Activated T-helper 17 cell treated with anti-CD3 and anti-CD28 coated beads, Interleukin-2, amount 50 U/mL, for 72 hours (primary cell): ENCODE measurements around the gene MPEG1. TPM values are rescaled to one million over a fixed set of nuclear protein-coding genes. Genes with fewer than 3 reads are reported as not detected.

Source experiments
- ATAC-seq: fragments of 150-1000 bp; cut with Tn5 transposase; replicated peaks from 2 replicates; pipeline ENCODE4 v1.10.0; 2021; ENCODE audit warnings: mild to moderate bottlenecking, moderate library complexity
- H3K27ac Mint-ChIP-seq: one replicate; pipeline ENCODE4 v1.8.0; 2022; ENCODE audit warnings: mixed read lengths
- H3K27me3 Mint-ChIP-seq: one replicate; pipeline ENCODE4 v1.8.0; 2022; ENCODE audit warnings: mixed read lengths
- H3K36me3 Mint-ChIP-seq: one replicate; pipeline ENCODE4 v1.8.0; 2022; ENCODE audit warnings: low read depth, mild to moderate bottlenecking, mixed read lengths
- H3K4me1 Mint-ChIP-seq: one replicate; pipeline ENCODE4 v1.8.0; 2022; ENCODE audit warnings: mixed read lengths
- H3K4me3 Mint-ChIP-seq: one replicate; pipeline ENCODE4 v1.8.0; 2022; ENCODE audit warnings: mild to moderate bottlenecking, mixed read lengths
- H3K9me3 Mint-ChIP-seq: one replicate; pipeline ENCODE4 v1.8.0; 2022; ENCODE audit warnings: mixed read lengths
- total RNA-seq, 2 donors: library from RNA; stranded (reverse); gene quantifications; one replicate each; pipeline ENCODE4 v1.2.3, GENCODE V29; 2022

MPEG1 gene
- under 1 TPM in 1 of 2 donors, not detected in 1; 0.08 TPM for total RNA-seq

DNA sequence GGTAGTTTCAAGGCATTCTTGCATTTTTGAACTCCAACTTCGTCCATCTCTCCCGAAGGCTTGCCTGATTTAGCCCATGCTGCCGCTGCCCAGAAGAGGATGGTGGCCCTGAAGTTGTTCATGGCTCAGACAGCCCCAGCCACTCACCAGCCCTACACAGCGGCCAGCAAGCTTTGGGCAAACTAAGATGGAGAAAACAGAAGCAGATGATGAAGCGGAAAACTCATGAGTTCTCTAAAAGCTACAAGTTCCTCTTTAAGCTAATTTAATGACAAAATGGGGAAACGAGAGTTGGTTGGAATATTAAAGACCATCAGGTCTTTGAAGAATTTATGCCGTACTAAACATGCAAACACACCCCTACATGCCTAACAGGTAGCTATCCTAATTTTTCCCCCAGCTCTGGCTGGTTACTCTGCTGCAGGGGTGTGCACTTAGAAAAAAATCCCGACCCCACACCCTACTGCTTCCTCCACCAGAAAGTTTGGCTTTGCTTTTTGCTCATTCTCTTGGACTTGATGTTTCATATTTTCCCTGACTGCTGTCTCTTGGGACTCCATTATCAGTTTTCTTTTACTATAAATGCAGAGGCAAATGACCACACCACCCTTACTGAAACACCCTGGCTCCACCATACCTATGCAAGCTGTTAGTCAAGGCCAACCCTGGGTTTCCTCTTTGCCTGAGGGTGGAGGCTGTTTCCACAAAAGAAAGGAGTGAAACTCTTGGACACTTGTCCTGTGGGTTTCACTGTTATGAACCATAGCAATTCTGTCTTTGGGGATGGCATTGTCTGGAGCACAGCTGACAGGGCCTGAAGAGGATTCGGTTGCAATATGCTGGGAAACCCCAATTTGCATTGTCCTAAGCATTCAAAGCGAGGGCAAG, at the start of gene MPEG1:
Gene MPEG1, minus strand, starts transcription at position 184 of the 888 bp plus-strand sequence. Its CDS starts 62 bp downstream, at position 122.
- Mint-ChIP-seq H3K36me3 (no peaks in the 10 kb centered on the region), H3K27ac (no peak within 1 kb of the TSS), H3K27me3 (peaks cover 7% of the 10 kb centered on the region), H3K9me3 (no peaks in the 10 kb centered on the region), H3K4me1 (peaks cover 19% of the 10 kb centered on the region), H3K4me3 (no peak within 1 kb of the TSS)
- no peak for ATAC-seq

- no peaks in the 10 kb centered on the region for H3K27me3 Mint-ChIP-seq
Observed at GRCh38 chr11:59262177-59262818, 49.6 kb upstream of the MPEG1 start.

DNA sequence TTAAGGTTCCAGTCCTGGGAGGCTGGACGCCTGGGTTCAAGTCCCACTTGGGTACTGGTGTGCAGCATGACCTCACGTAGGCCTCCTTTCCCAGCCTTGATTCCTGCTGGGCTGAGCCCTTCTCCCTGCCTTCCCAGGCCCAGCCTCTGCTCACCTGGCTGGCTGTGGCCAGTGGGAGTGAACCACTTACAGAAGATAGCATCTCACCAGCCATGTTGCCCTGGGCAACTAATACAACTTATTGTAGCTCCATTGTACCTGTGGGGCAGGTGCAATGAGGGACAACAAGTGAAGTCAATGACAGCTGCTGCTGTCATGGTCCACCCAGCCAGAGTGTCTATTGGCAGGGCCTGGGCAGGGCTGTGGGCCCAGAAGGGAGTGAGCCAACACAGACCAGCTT, 48.4 kb upstream of the MPEG1 start:
- H3K4me3 Mint-ChIP-seq: no peak overlapping the region
- no peaks in the 10 kb centered on the region for H3K4me1 Mint-ChIP-seq
- H3K36me3 Mint-ChIP-seq: no peaks in the 10 kb centered on the region
- no peaks in the 10 kb centered on the region for H3K27me3 Mint-ChIP-seq
- H3K27ac Mint-ChIP-seq: no peak overlapping the region
- no peak for ATAC-seq
- no peaks in the 10 kb centered on the region for H3K9me3 Mint-ChIP-seq

More at GRCh38 chr11:59262177-59262818, 49.6 kb upstream of the MPEG1 start:
- H3K9me3 Mint-ChIP-seq: no peaks in the 10 kb centered on the region
- no peak for ATAC-seq
- no peaks in the 10 kb centered on the region for H3K36me3 Mint-ChIP-seq
- no peak overlapping the region for H3K27ac Mint-ChIP-seq
- H3K4me1 Mint-ChIP-seq: no peaks in the 10 kb centered on the region
- no peak overlapping the region for H3K4me3 Mint-ChIP-seq

GRCh38 chr11:59259867-59260475, 47.2 kb upstream of the MPEG1 start:
- H3K27me3 Mint-ChIP-seq: no peaks in the 10 kb centered on the region
- ATAC-seq: peak; percentile 47
- H3K27ac Mint-ChIP-seq: no peak overlapping the region
- no peak overlapping the region for H3K4me3 Mint-ChIP-seq
- no peaks in the 10 kb centered on the region for H3K36me3 Mint-ChIP-seq
- no peaks in the 10 kb centered on the region for H3K4me1 Mint-ChIP-seq
- H3K9me3 Mint-ChIP-seq: no peaks in the 10 kb centered on the region

DNA sequence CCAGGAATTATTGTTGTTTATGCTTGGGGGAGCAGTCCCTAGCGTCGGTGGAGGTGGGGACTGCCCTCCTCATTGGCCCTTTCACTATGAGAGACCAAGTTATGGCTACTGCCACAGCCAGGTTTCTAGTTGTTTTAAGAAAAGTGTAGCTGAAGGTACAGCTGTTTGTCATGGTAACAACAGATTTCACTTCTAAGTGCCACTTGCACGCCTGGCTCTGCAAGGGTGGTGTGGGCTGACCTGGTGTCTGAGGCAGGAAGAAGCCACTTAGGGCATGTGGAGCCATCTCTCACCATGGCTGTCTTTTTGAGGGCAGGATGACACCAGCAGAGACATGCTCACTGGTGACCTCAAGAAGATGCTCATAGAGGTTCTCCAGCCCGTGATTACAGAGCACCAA, 46.3 kb upstream of the MPEG1 start:
- H3K4me3 Mint-ChIP-seq: no peak overlapping the region
- H3K36me3 Mint-ChIP-seq: no peaks in the 10 kb centered on the region
- no peaks in the 10 kb centered on the region for H3K4me1 Mint-ChIP-seq
- ATAC-seq: no peak
- H3K27ac Mint-ChIP-seq: no peak overlapping the region
- no peaks in the 10 kb centered on the region for H3K9me3 Mint-ChIP-seq
- no peaks in the 10 kb centered on the region for H3K27me3 Mint-ChIP-seq

DNA sequence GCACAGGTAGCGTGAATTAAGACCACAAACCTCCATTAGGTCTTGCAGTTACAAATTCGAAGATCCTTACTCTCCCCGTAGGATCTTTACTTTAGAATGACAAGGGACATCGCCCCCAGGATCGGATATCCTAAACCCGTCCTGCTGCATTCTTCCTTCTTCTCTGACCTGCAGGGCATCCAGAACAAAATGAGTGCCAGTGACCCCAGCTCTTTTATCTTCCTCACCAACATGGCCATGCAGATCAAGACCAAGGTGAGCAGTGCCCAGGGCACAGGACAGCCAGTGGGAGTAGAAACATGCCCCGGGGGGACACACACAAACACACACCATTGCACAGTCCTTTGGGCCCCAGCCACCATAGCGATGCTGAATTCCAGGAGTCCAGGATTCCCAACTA, 42.6 kb upstream of the MPEG1 start:
- Mint-ChIP-seq H3K27me3 (no peaks in the 10 kb centered on the region), H3K27ac (no peak overlapping the region), H3K36me3 (no peaks in the 10 kb centered on the region), H3K4me1 (no peaks in the 10 kb centered on the region), H3K9me3 (no peaks in the 10 kb centered on the region), H3K4me3 (no peak overlapping the region)
- no peak for ATAC-seq

DNA sequence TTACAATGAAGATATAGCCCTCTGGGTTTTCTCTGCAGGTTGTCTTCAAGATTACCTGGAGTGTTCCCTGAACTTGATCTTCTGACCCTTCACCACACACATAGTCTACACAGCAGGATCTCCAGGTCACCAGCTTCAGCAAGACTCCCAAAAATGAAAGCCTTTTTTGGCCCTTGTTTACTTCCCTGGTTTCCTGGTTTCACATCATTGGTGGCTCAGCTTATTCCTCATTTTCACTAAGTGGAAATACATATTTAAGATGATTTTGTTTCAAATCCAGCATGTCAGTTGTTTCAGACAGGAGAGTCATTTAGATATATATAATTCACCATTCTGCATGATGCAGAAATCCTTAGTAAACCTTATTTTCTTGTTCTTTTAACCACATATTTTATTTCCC, 41.6 kb upstream of the MPEG1 start:
- Mint-ChIP-seq H3K27ac (no peak overlapping the region), H3K36me3 (no peaks in the 10 kb centered on the region), H3K27me3 (no peaks in the 10 kb centered on the region), H3K4me3 (no peak overlapping the region), H3K4me1 (no peaks in the 10 kb centered on the region), H3K9me3 (no peaks in the 10 kb centered on the region)
- no peak for ATAC-seq

DNA sequence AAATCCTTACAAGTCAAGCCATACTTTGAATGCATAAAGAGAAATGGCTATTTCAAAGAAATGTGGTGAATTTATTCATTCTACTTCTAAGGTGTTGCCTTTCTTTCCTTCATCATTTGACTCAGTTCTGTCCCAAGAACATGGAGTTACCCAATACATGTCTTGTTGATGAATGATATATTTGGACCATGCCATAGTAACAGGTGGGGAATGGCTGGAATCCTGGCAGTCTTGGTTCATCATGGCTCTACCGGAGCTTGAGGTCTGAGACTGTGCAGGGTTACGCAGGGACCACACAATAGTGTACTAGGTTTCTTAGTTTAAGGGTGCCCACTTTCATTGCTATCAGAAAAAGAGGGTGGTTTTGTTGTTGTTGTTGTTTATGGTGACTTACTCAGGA, 40.3 kb upstream of the MPEG1 start:
- Mint-ChIP-seq H3K27me3 (no peaks in the 10 kb centered on the region), H3K9me3 (peaks cover 3% of the 10 kb centered on the region), H3K4me3 (no peak overlapping the region), H3K27ac (no peak overlapping the region), H3K36me3 (no peaks in the 10 kb centered on the region), H3K4me1 (peaks cover 6% of the 10 kb centered on the region)
- ATAC-seq: no peak

GRCh38 chr11:59249535-59249934, 36.8 kb upstream of the MPEG1 start:
- H3K4me3 Mint-ChIP-seq: no peak overlapping the region
- H3K9me3 Mint-ChIP-seq: peaks cover 3% of the 10 kb centered on the region
- H3K27ac Mint-ChIP-seq: no peak overlapping the region
- no peak for ATAC-seq
- H3K27me3 Mint-ChIP-seq: no peaks in the 10 kb centered on the region
- peaks cover 17% of the 10 kb centered on the region for H3K4me1 Mint-ChIP-seq
- H3K36me3 Mint-ChIP-seq: no peaks in the 10 kb centered on the region

DNA sequence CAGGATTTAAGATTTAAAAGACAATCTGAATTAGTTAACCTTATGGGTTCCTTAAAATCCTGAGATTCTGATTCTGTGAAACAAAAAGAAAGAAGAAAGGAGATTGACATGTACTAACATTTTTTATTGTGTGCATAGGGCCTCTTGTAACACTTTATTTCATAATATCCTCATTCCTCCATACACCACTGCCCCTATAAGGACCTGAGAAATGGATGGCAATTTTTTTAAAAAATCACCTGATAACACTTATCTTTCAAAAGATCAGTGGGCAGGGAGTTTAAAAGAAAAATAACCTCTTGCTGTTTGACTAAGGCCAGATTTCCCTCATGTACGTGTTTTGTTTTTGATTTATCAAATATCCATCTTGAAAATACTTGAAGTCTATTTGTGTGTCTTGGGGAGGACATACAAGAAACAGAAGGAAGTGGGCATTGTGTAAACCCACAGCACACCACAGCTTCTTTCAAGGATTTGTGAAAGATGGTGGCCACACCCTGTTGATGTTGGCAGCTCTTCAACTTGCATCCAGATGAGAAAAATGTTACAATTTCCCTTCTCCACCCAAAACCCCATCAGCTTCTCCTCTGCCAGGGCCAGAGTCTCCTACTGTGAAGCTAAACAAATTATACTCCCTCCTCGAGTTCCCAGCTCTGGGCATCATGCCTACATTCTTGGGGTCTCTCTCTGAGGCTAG, 35.0 kb upstream of the MPEG1 start:
- ATAC-seq: no peak
- Mint-ChIP-seq H3K4me1 (peaks cover 17% of the 10 kb centered on the region), H3K9me3 (peaks cover 3% of the 10 kb centered on the region), H3K27me3 (no peaks in the 10 kb centered on the region), H3K4me3 (no peak overlapping the region), H3K27ac (no peak overlapping the region), H3K36me3 (no peaks in the 10 kb centered on the region)

DNA sequence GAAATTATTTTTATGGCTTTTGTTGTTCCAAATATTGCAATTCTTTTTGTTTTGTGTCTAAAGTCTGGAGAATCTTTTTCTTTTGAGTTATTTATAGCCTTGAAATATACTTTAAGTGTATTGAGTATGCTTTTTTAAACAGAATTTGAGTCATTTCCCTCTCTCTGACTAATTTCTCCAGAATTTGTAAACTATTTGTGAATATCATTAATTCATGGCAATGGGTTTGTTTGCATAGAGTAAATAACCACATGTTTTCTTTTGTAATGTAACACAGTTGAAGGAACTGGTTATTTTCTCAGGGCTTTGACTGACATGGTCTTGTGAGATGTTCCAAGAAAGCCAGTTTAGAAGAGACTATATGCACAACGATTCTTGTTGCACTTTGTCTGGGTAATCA, 30.9 kb upstream of the MPEG1 start:
- no peak overlapping the region for H3K4me3 Mint-ChIP-seq

GRCh38 chr11:59240322-59240721, 27.6 kb upstream of the MPEG1 start:
- Mint-ChIP-seq H3K9me3 (peaks cover 5% of the 10 kb centered on the region), H3K27me3 (no peaks in the 10 kb centered on the region), H3K36me3 (no peaks in the 10 kb centered on the region), H3K4me1 (no peaks in the 10 kb centered on the region), H3K4me3 (no peak overlapping the region), H3K27ac (no peak overlapping the region)
- no peak for ATAC-seq

More for the DNA sequence above, 30.9 kb upstream of the MPEG1 start:
- peaks cover 16% of the 10 kb centered on the region for H3K4me1 Mint-ChIP-seq
- no peak for ATAC-seq
- no peaks in the 10 kb centered on the region for H3K27me3 Mint-ChIP-seq
- H3K27ac Mint-ChIP-seq: no peak overlapping the region
- no peaks in the 10 kb centered on the region for H3K36me3 Mint-ChIP-seq
- peaks cover 3% of the 10 kb centered on the region for H3K9me3 Mint-ChIP-seq

DNA sequence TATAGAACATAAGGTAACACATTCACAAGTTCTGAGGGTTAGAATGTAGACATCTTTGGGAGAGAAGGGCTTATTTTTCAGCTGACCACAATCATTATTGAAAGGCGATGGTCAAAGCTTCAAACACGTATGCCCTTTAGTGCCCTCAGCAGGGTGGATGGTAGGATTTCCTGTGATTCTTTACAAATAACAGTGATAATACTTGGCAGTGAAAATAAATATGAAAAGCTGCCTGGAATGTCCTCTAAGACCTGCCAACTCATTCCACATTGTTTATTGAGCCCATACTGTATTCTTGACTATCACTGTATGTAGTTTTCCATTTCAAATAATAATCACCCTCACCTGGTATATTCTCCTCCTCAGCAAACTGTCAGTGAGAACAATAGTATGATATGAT, 13.7 kb upstream of the MPEG1 start:
- H3K27me3 Mint-ChIP-seq: peaks cover 10% of the 10 kb centered on the region
- ATAC-seq: no peak

GRCh38 chr11:59225017-59225416, 12.3 kb upstream of the MPEG1 start:
- Mint-ChIP-seq H3K27me3 (peaks cover 6% of the 10 kb centered on the region), H3K9me3 (no peaks in the 10 kb centered on the region), H3K4me1 (peaks cover 12% of the 10 kb centered on the region), H3K4me3 (no peak overlapping the region), H3K36me3 (no peaks in the 10 kb centered on the region), H3K27ac (peak overlapping the region; percentile 14)
- ATAC-seq: peak; percentile 65

More for the DNA sequence above, 13.7 kb upstream of the MPEG1 start:
- Mint-ChIP-seq H3K27ac (no peak overlapping the region), H3K4me1 (peaks cover 12% of the 10 kb centered on the region), H3K36me3 (no peaks in the 10 kb centered on the region), H3K9me3 (no peaks in the 10 kb centered on the region), H3K4me3 (no peak overlapping the region)
